Psoas muscle (tissue), 8 donors: ENCODE results near the gene MTX1. TPM values are rescaled to one million over a fixed set of nuclear protein-coding genes. Genes with fewer than 3 reads are reported as not detected.

ENCODE experiments used
- ATAC-seq, 4 donors: fragments of 200-7000 bp; cut with Tn5 transposase; one replicate each; pipeline ENCODE4 v1.9.1; 2020; ENCODE audit warnings: moderate library complexity in 3 of 4, mild to moderate bottlenecking in 2 of 4
- DNase-seq, 2 donors: peaks; one replicate each; pipeline ENCODE4 v3.0.0-alpha.2; 2020
- H3K27ac ChIP-seq: fragments of 200-600 bp; one replicate; pipeline ENCODE4 v1.8.0; 2022
- H3K27me3 ChIP-seq, 3 donors: fragments of 200-600 bp in 1 of 3; one replicate each; pipeline versions ENCODE4 v1.6.1 to v1.8.0; 2013 to 2022; ENCODE audit warnings: low read length in 2 of 3, mild to moderate bottlenecking in 2 of 3, moderate library complexity in 1 of 3; ENCODE audit not compliant: insufficient read depth in 3 of 3
- H3K36me3 ChIP-seq, 2 donors: fragments of 200-600 bp in 1 of 2; one replicate each; pipeline versions ENCODE4 v1.6.1 to v1.8.0; 2013 to 2022; ENCODE audit warnings: low read depth in 1 of 2, mild to moderate bottlenecking in 1 of 2, moderate library complexity in 1 of 2; ENCODE audit not compliant: insufficient read depth in 1 of 2
- H3K4me1 ChIP-seq: fragments of 200-600 bp; one replicate; pipeline ENCODE4 v1.8.0; 2022
- H3K4me3 ChIP-seq: fragments of 200-600 bp; one replicate; pipeline ENCODE4 v1.8.0; 2022; ENCODE audit warnings: mild to moderate bottlenecking
- H3K9me3 ChIP-seq: fragments of 200-600 bp; one replicate; pipeline ENCODE4 v1.8.0; 2022
- WGBS, 3 donors: extraction: QIAGEN DNeasy Blood & Tissue Kit; methylation state at CpG; one replicate each; pipeline versions ENCODE4 v1.1.6 to v1.1.7; 2013; 5-methylcytosine and 5-hydroxymethylcytosine counted together
- intact Hi-C, 2 donors: fragments of 100-400 bp; cut with DNase I; formaldehyde crosslinking; loops; one replicate each; pipeline versions ENCODE4 v1.11.0 to v1.14.2; 2022
- polyA plus RNA-seq, 3 donors: library from polyadenylated mRNA; stranded (reverse); fragments of 200-250 nt; gene quantifications; one replicate each; pipeline ENCODE4 v1.2.3, GENCODE V29; 2013
- total RNA-seq, 4 donors: library from RNA; stranded (reverse); fragmentation: NEBNext Ultra II Directional in 2 of 4; extraction: Animal tissue kit (Norgen Biotek cat#: 25700) in 2 of 4; gene quantifications; one replicate each; pipeline versions ENCODE4 v1.2.1 to v1.2.4, GENCODE V29; 2021 to 2023
- TF ChIP-seq, protein P1 (sequence below): fragments of 200-600 bp; IDR thresholded peaks from one replicate; pipeline ENCODE4 v1.8.0; 2022; ENCODE audit warnings: antibody characterized with exemption
- donor health status: healthy with polysubstance abuse.
- donor health status: DM: no; HTN: no; CAD: no; lungs with moderate emphysema.
- donor health status: Bipolar disorder and iron deficiency.
- donor health status: healthy.
- donor health status: DM: yes; HTN: yes; CAD: no.
- donor health status: DM: no; HTN: no; CAD: no.
- donor health status: DM: no; HTN: no; CAD: no.
- donor health status: DM: yes; HTN: yes; CAD: no.

The MTX1 gene
- total and polyA plus RNA-seq, 7 donors = 8.1 to 47.1 (median 17.7) TPM

DNA sequence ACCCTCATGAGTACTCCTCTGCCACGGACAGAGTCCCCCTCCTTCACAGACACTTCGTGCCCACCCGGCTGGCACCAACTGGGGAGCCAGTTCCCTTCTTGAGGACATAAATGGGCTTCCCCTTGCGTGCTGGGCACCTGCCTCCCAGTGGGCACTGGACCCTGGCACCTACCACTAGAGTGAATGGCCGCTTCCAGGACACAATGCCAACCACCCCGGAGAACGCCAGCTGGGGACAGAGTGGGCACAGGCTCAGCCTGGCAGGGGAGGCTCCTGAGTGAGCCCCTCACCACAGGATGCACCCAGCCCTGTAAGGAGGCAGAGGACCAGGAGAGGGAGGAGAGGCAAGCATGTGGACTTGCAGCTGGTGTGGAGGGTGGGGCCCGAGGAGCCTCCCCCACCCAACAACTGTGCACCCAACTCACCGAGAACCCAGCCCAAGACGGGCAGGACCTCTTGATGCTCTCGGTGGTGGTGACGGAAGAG, 45.8 kb downstream of the MTX1 start:
- H3K4me1 ChIP-seq = peaks cover 18% of the 10 kb centered on the region
- DNase-seq (no peak), ATAC-seq (no peak)
- peak overlapping the region; percentile 94 for H3K4me3 ChIP-seq
- intact Hi-C loops = loop anchor here in 1 of 2 donors (5.0 kb wide), 2 partner anchors 68 to 338 kb away; partner anchors contain the start of gene RUSC1
- no peaks in the 10 kb centered on the region for H3K27me3 ChIP-seq
- TF ChIP-seq, protein P1, sequence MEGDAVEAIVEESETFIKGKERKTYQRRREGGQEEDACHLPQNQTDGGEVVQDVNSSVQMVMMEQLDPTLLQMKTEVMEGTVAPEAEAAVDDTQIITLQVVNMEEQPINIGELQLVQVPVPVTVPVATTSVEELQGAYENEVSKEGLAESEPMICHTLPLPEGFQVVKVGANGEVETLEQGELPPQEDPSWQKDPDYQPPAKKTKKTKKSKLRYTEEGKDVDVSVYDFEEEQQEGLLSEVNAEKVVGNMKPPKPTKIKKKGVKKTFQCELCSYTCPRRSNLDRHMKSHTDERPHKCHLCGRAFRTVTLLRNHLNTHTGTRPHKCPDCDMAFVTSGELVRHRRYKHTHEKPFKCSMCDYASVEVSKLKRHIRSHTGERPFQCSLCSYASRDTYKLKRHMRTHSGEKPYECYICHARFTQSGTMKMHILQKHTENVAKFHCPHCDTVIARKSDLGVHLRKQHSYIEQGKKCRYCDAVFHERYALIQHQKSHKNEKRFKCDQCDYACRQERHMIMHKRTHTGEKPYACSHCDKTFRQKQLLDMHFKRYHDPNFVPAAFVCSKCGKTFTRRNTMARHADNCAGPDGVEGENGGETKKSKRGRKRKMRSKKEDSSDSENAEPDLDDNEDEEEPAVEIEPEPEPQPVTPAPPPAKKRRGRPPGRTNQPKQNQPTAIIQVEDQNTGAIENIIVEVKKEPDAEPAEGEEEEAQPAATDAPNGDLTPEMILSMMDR = no peak
- 11 to 25% (median 16%) methylated on average over 12 of the region's 12 CpGs for WGBS, 3 donors
- peaks cover 0 to 32% of the 10 kb centered on the region in 2 donors for H3K36me3 ChIP-seq
- H3K9me3 ChIP-seq = no peaks in the 10 kb centered on the region
- H3K27ac ChIP-seq = peak overlapping the region; percentile 94

DNA sequence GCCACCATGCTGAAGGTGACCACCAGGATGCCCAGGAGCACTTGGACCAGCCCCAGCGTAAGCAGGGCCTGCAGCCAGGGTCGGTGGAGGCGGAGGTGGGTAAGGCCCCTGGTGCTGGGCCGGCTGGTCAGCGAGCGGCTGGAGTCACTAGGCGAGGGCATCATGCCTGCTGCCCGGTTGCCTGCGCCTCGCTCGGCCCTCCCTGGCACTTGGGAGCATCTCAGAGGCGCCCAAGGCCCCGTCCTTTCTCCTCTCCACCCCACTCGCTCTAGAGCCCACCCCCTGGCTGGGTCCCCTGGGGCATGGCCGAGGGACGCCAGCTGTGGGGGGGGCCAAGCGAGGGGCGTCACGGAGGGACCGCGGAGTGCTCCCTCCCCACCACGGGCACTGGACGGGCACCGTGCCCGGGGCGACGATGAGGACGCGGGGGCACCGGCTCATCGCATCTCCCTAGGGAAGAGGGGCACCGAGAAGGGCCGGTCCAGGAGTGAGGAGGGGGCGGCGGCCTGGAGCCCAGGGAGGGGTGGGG, 46.3 kb downstream of the MTX1 start:
- TF ChIP-seq, protein P1 = no peak
- Histone ChIP-seq H3K36me3 (peaks cover 0 to 37% of the 10 kb centered on the region in 2 donors), H3K27me3 (no peaks in the 10 kb centered on the region), H3K27ac (peak overlapping the region; percentile 94), H3K4me1 (peaks cover 18% of the 10 kb centered on the region), H3K4me3 (peak overlapping the region; percentile 94), H3K9me3 (no peaks in the 10 kb centered on the region)
- DNase-seq (peak; percentile 46 to 71), ATAC-seq (peak; percentile 12 to 55 (median 20))
- WGBS, 3 donors = 0 to 2% (median 1%) methylated on average over 31 to 35 of the region's 35 CpGs
- intact Hi-C loops = loop anchor here in 1 of 2 donors (5.0 kb wide), 2 partner anchors 68 to 338 kb away; partner anchors contain the start of gene RUSC1

DNA sequence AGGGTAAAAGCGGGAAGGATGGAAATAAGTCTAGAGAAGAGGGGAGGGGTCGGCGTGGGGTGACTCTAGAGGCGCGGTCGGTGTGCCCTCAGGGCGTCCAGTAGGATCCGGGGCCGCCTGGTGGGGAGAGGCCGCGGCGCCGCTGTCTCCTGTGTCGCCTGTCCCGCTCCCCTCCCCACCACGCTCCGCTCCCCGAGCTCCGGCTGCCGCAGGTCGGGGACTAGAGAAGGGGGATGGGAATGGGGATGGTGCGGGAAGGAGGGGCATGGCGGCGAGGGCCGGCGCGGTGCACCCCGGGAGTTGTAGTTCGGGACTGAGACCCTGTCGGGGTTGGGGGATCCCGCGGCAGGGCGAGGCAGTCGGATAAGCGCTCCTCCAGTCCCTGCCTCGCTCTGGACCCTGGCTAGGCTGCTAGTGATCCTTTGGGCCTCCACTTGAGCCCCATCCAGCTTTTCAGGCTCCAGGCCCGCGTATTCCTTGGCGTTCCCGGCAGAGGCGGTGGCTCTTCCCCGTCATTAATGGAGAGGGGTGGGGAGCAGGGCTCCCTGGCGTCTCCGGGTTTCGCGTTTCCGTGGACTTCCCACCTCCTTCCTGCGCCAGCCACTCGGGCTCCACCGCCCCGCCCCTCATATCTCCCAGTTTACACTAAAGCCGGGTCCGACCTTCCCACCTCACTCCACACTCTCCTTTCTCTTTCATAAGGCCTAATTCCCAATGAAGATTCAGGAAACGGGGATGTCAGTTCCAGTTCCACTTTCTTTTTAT, 46.9 kb downstream of the MTX1 start, which contains the start of gene ENTREP3:
Gene ENTREP3, minus strand, starts transcription at position 241 of the 765 bp plus-strand sequence. CDS start 606 bp downstream, outside the sequence.
- TF ChIP-seq, protein P1 = no peak
- H3K27ac ChIP-seq = peak within 1 kb of the TSS; percentile 94
- WGBS, 3 donors = 1 to 2% (median 1%) methylated on average over 35 to 54 of the region's 54 CpGs
- DNase-seq (peak; percentile 87 to 93), ATAC-seq (peak; percentile 86 to 93 (median 88))
- no peaks in the 10 kb centered on the region for H3K27me3 ChIP-seq
- peaks cover 20% of the 10 kb centered on the region for H3K4me1 ChIP-seq
- H3K36me3 ChIP-seq = peaks cover 0 to 43% of the 10 kb centered on the region in 2 donors
- intact Hi-C loops = no loop called here
- no peaks in the 10 kb centered on the region for H3K9me3 ChIP-seq
- peak within 1 kb of the TSS; percentile 94 for H3K4me3 ChIP-seq

DNA sequence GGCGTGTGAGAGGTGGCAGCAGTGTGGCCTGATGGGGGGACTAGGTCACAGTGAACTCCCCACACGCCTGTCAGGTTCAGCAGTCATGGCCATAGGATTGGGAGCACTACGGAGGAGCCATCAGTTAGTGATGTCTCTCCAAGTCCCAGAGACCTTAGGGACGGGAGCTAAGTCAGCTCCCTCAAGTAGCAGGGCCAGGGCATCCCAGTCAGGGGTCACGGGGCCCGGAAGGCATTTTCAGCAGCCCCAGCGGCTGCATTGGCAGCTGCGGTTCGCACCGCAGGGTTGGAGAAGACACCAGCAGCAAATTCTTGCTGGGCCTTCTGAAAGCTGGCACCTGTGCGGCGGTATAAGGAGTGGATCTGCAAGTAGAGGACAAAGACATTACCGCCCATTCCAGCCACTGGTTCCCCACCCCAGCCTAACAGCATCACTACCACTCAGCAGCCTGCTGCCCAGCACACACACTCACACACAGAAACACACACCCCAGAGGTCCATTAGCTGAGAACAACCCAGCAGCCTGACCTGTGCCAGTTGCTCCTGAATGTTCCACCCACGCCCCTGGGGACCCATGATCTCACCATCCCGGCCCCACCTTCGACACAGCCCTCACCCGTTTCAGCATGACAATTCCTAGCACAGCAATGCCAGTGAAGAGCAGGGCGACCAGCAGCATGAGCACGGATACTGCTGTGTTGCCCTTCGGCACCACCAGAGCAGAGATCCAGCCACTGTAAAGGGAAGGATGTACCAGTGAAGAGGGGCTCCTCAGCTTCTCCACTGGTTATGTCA, 47.8 kb downstream of the MTX1 start:
- Histone ChIP-seq H3K4me3 (peak overlapping the region; percentile 94), H3K9me3 (no peaks in the 10 kb centered on the region), H3K27ac (peak overlapping the region; percentile 94), H3K27me3 (no peaks in the 10 kb centered on the region), H3K4me1 (peaks cover 28% of the 10 kb centered on the region), H3K36me3 (peaks cover 0 to 49% of the 10 kb centered on the region in 2 donors)
- intact Hi-C loops = no loop called here
- TF ChIP-seq, protein P1 = no peak
- DNase-seq = no peak
- peak in 2 of 4 donors; percentile 6 to 7 for ATAC-seq
- 66 to 73% (median 72%) methylated on average over 20 of the region's 20 CpGs for WGBS, 3 donors
